HG03159 (cell line): ENCODE measurements around the gene SLIT1.
A peak's percentile ranks its signal among the peaks of the same experiment; 100 is the strongest.

Experiments used
- ATAC-seq: cut with Tn5 transposase; IDR thresholded peaks from one replicate; pipeline ENCODE4 v1.9.1; 2021; ENCODE audit warnings: mild to moderate bottlenecking, moderate library complexity; ENCODE audit not compliant: unreplicated experiment

Gene SLIT1

GRCh38 chr10:97028832-97029178, 157.0 kb downstream of the SLIT1 start:
- ATAC-seq = no peak

GRCh38 chr10:97028126-97028831, 157.5 kb downstream of the SLIT1 start:
- no peak for ATAC-seq

- peak; percentile 56 for ATAC-seq
Observed at GRCh38 chr10:97025613-97026242, 160.0 kb downstream of the SLIT1 start.

- ATAC-seq = no peak
Observed at GRCh38 chr10:97024168-97025073, 161.3 kb downstream of the SLIT1 start.

GRCh38 chr10:97023401-97024167, 162.2 kb downstream of the SLIT1 start:
- ATAC-seq = no peak

GRCh38 chr10:97022616-97023015, 163.1 kb downstream of the SLIT1 start:
- no peak for ATAC-seq

- ATAC-seq = no peak
Observed at GRCh38 chr10:97020452-97021400, 165.0 kb downstream of the SLIT1 start.

GRCh38 chr10:97019213-97019844, 166.4 kb downstream of the SLIT1 start:
- ATAC-seq = no peak

GRCh38 chr10:97018251-97019212, 167.2 kb downstream of the SLIT1 start:
- ATAC-seq = no peak

- no peak for ATAC-seq
Observed at GRCh38 chr10:97017474-97017903, 168.3 kb downstream of the SLIT1 start.

GRCh38 chr10:97016728-97017473, 168.9 kb downstream of the SLIT1 start:
- ATAC-seq = peak; percentile 60

GRCh38 chr10:97015240-97015639, 170.5 kb downstream of the SLIT1 start:
- ATAC-seq = no peak

- ATAC-seq = no peak
Observed at GRCh38 chr10:97013983-97014382, 171.8 kb downstream of the SLIT1 start.

- no peak for ATAC-seq
Observed at GRCh38 chr10:97013568-97013967, 172.2 kb downstream of the SLIT1 start.

- ATAC-seq = no peak
Observed at GRCh38 chr10:97012470-97012869, 173.3 kb downstream of the SLIT1 start.

GRCh38 chr10:97011397-97011796, 174.4 kb downstream of the SLIT1 start:
- no peak for ATAC-seq

- ATAC-seq = no peak
Observed at GRCh38 chr10:97010695-97011206, 175.0 kb downstream of the SLIT1 start.
